ENCODE data around the gene APOO.

Gene APOO

GRCh38 chrX:23820235-23820782, 87.4 kb downstream of the APOO start:
- DNase-seq (ENCODE audit: low read depth in 2 of 2, low spot score in 1 of 2) = no peak

GRCh38 chrX:23819385-23820234, 88.1 kb downstream of the APOO start:
- no peak for DNase-seq (ENCODE audit: low read depth in 2 of 2, low spot score in 1 of 2)

GRCh38 chrX:23817979-23818336, 89.8 kb downstream of the APOO start:
- no peak for DNase-seq (ENCODE audit: low read depth in 2 of 2, low spot score in 1 of 2)

GRCh38 chrX:23816179-23816578, 91.6 kb downstream of the APOO start:
- DNase-seq (ENCODE audit: low read depth in 2 of 2, low spot score in 1 of 2) = no peak

GRCh38 chrX:23815376-23815775, 92.4 kb downstream of the APOO start:
- DNase-seq (ENCODE audit: low read depth in 2 of 2, low spot score in 1 of 2) = no peak

- DNase-seq (ENCODE audit: low read depth in 2 of 2, low spot score in 1 of 2) = no peak
Measured at GRCh38 chrX:23813808-23814207, 93.9 kb downstream of the APOO start.

- DNase-seq (ENCODE audit: low read depth in 2 of 2, low spot score in 1 of 2) = no peak
Measured at GRCh38 chrX:23811656-23812055, 96.1 kb downstream of the APOO start.

- no peak for DNase-seq (ENCODE audit: low read depth in 2 of 2, low spot score in 1 of 2)
Measured at GRCh38 chrX:23811108-23811651, 96.6 kb downstream of the APOO start.

- no peak for DNase-seq (ENCODE audit: low read depth in 2 of 2, low spot score in 1 of 2)
Measured at GRCh38 chrX:23810279-23810678, 97.5 kb downstream of the APOO start.

- DNase-seq (ENCODE audit: low read depth in 2 of 2, low spot score in 1 of 2) = no peak
Measured at GRCh38 chrX:23805389-23805788, 102.3 kb downstream of the APOO start.

- no peak for DNase-seq (ENCODE audit: low read depth in 2 of 2, low spot score in 1 of 2)
Measured at GRCh38 chrX:23804578-23804977, 103.2 kb downstream of the APOO start.

- no peak for DNase-seq (ENCODE audit: low read depth in 2 of 2, low spot score in 1 of 2)
Measured at GRCh38 chrX:23803931-23804381, 103.8 kb downstream of the APOO start.

GRCh38 chrX:23802431-23802830, 105.3 kb downstream of the APOO start:
- no peak for DNase-seq (ENCODE audit: low read depth in 2 of 2, low spot score in 1 of 2)

- no peak for DNase-seq (ENCODE audit: low read depth in 2 of 2, low spot score in 1 of 2)
Measured at GRCh38 chrX:23799469-23800065, 108.2 kb downstream of the APOO start.

GRCh38 chrX:23797371-23798128, 110.2 kb downstream of the APOO start:
- DNase-seq (ENCODE audit: low read depth in 2 of 2, low spot score in 1 of 2) = no peak

- DNase-seq (ENCODE audit: low read depth in 2 of 2, low spot score in 1 of 2) = no peak
Measured at GRCh38 chrX:23795221-23795620, 112.5 kb downstream of the APOO start.

- no peak for DNase-seq (ENCODE audit: low read depth in 2 of 2, low spot score in 1 of 2)
Measured at GRCh38 chrX:23792861-23793553, 114.7 kb downstream of the APOO start.

GRCh38 chrX:23790155-23790497, 117.6 kb downstream of the APOO start:
- DNase-seq (ENCODE audit: low read depth in 2 of 2, low spot score in 1 of 2) = no peak

- DNase-seq (ENCODE audit: low read depth in 2 of 2, low spot score in 1 of 2) = no peak
Measured at GRCh38 chrX:23789386-23790154, 118.2 kb downstream of the APOO start.

- DNase-seq (ENCODE audit: low read depth in 2 of 2, low spot score in 1 of 2) = no peak
Measured at GRCh38 chrX:23788946-23789345, 118.8 kb downstream of the APOO start.

Measured in stimulated activated CD8-positive, alpha-beta memory T cell treated with anti-CD3 and anti-CD28 coated beads, Interleukin-4, amount 100 ng/mL, for 4 hours (primary cell).